Measurements from ENCODE around the gene SOX11. TPM values are rescaled to one million over a fixed set of nuclear protein-coding genes. Genes with fewer than 3 reads are reported as not detected.

SOX11 gene
- not detected for polyA plus RNA-seq (2012; ENCODE audit: insufficient read length, low read depth)

GRCh38 chr2:5691985-5692529 lies at the start of gene SOX11:
TSS of gene SOX11 (plus strand) at chr2:5692384. CDS start at chr2:5692722, 338 bp downstream.
- TF ChIP-seq TAF1 (IDR thresholded peaks at IDR 0.05; ENCODE audit: borderline replicate concordance, insufficient read depth, low read length) (no peak), FOXP2 (optimal IDR thresholded peaks at IDR 0.05; ENCODE audit: borderline replicate concordance, extremely low read depth, extremely low read length, insufficient read depth) (no peak), POLR2AphosphoS5 (IDR thresholded peaks at IDR 0.05; ENCODE audit: low read depth, low read length) (no peak), SIN3A (IDR thresholded peaks at IDR 0.05; ENCODE audit: borderline replicate concordance, insufficient read depth, low read length) (no peak), REST (IDR thresholded peaks at IDR 0.05; ENCODE audit: insufficient read depth in 1 of 2, low read depth in 2 of 2, low read length in 2 of 2) (no peak)

DNA sequence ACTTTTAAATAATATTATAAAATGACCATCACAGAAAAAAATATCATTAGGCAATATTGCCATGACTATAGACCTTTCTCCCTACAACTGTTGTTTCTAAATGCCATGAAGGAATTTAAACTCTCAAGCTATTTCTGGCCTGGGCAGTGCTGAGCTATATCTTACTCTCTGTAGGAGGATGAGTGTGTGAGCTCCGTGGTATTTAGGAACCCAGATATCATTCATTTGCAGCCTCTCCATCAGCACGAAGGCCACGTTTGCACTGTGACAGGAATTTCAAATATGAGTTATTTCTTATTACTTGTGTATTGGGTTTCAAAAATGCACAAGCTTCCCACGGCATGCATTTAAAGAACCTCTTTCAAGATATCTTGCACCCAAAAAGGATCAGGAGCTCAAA lies 35.0 kb upstream of the SOX11 start:
- TF ChIP-seq REST (IDR thresholded peaks at IDR 0.05; ENCODE audit: insufficient read depth in 1 of 2, low read depth in 2 of 2, low read length in 2 of 2) (no peak), FOXP2 (optimal IDR thresholded peaks at IDR 0.05; ENCODE audit: borderline replicate concordance, extremely low read depth, extremely low read length, insufficient read depth) (no peak), SIN3A (IDR thresholded peaks at IDR 0.05; ENCODE audit: borderline replicate concordance, insufficient read depth, low read length) (no peak), TAF1 (IDR thresholded peaks at IDR 0.05; ENCODE audit: borderline replicate concordance, insufficient read depth, low read length) (no peak), POLR2AphosphoS5 (IDR thresholded peaks at IDR 0.05; ENCODE audit: low read depth, low read length) (no peak)

DNA sequence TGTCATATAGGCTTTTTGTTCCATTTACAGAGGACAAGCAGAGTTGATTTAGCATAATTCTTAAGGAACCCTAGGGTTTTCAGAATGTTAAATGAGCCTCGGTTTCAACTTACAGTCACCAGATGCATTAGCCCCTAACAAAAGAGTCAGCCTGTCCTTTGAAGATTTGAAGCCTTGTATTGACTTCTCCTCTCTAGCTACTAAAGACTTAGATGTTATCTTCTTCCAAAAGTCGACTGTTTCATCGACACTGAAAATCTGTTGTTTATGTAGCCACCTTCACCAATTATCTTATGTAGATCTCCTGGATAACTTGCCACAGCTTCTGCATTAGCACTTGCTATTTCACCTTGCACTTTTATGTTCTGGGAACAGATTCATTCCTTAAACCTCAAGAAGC lies 31.6 kb upstream of the SOX11 start:
- TF ChIP-seq SIN3A (IDR thresholded peaks at IDR 0.05; ENCODE audit: borderline replicate concordance, insufficient read depth, low read length): no peak
- TF ChIP-seq REST (IDR thresholded peaks at IDR 0.05; ENCODE audit: insufficient read depth in 1 of 2, low read depth in 2 of 2, low read length in 2 of 2): no peak
- TF ChIP-seq TAF1 (IDR thresholded peaks at IDR 0.05; ENCODE audit: borderline replicate concordance, insufficient read depth, low read length): no peak
- TF ChIP-seq POLR2AphosphoS5 (IDR thresholded peaks at IDR 0.05; ENCODE audit: low read depth, low read length): no peak

GRCh38 chr2:5661362-5661761 lies 30.8 kb upstream of the SOX11 start:
- TF ChIP-seq SIN3A (IDR thresholded peaks at IDR 0.05; ENCODE audit: borderline replicate concordance, insufficient read depth, low read length) (no peak), TAF1 (IDR thresholded peaks at IDR 0.05; ENCODE audit: borderline replicate concordance, insufficient read depth, low read length) (no peak), FOXP2 (optimal IDR thresholded peaks at IDR 0.05; ENCODE audit: borderline replicate concordance, extremely low read depth, extremely low read length, insufficient read depth) (no peak), POLR2AphosphoS5 (IDR thresholded peaks at IDR 0.05; ENCODE audit: low read depth, low read length) (no peak), REST (IDR thresholded peaks at IDR 0.05; ENCODE audit: insufficient read depth in 1 of 2, low read depth in 2 of 2, low read length in 2 of 2) (no peak)

DNA sequence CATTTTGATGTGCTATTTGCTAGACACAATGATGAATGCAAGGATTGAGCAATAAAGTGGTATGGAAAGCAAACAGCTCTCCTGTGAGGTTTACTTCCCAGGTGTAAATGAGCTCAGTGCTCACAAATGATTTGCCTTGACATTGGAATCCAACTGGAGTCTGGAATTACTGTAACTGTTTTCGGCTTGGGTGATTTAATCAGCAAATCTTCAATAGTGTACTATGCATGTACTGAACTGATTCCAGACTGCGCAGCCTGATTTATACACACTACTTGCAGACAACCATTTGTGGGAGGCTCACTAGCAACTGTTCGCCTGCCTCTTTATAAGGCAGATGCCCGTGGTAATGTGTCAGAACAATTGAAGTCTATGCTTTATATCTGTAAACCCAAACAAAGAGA lies 27.9 kb upstream of the SOX11 start:
- TF ChIP-seq SIN3A (IDR thresholded peaks at IDR 0.05; ENCODE audit: borderline replicate concordance, insufficient read depth, low read length) (no peak), FOXP2 (optimal IDR thresholded peaks at IDR 0.05; ENCODE audit: borderline replicate concordance, extremely low read depth, extremely low read length, insufficient read depth) (no peak), TAF1 (IDR thresholded peaks at IDR 0.05; ENCODE audit: borderline replicate concordance, insufficient read depth, low read length) (no peak), REST (IDR thresholded peaks at IDR 0.05; ENCODE audit: insufficient read depth in 1 of 2, low read depth in 2 of 2, low read length in 2 of 2) (no peak), POLR2AphosphoS5 (IDR thresholded peaks at IDR 0.05; ENCODE audit: low read depth, low read length) (no peak)
